DOHH2 (cell line): ENCODE results near the gene LGALS8.

Experiments used
- H3F3A ChIP-seq: fragments of 200-600 bp; sonication (generic), shearing (Covaris generic); 2 replicates; pipeline ENCODE4 v1.6.0; 2016; ENCODE audit warnings: antibody characterized with exemption, mild to moderate bottlenecking; ENCODE audit not compliant: control insufficient read depth, insufficient read depth
- H3K27ac ChIP-seq: fragments of 200-600 bp; sonication (generic); 2 replicates; pipeline ENCODE4 v1.5.1; 2014; ENCODE audit warnings: low read depth, mild to moderate bottlenecking, low read length, moderate library complexity
- H3K27me3 ChIP-seq: fragments of 200-600 bp; sonication (generic); 2 replicates; pipeline ENCODE4 v1.6.1; 2014; ENCODE audit warnings: mild to moderate bottlenecking, low read length, mixed read lengths; ENCODE audit not compliant: control insufficient read depth
- H3K36me3 ChIP-seq: fragments of 200-600 bp; sonication (generic); 2 replicates; pipeline ENCODE4 v1.6.1; 2014; ENCODE audit warnings: mild to moderate bottlenecking, low read length, moderate library complexity, mixed read lengths; ENCODE audit not compliant: control insufficient read depth
- H3K4me1 ChIP-seq: fragments of 200-600 bp; sonication (generic); 2 replicates; pipeline ENCODE4 v1.6.1; 2014; ENCODE audit warnings: mild to moderate bottlenecking, low read length, mixed read lengths; ENCODE audit not compliant: control insufficient read depth
- H3K4me2 ChIP-seq: fragments of 200-600 bp; sonication (generic); 2 replicates; pipeline ENCODE4 v1.6.0; 2014; ENCODE audit warnings: mild to moderate bottlenecking, low read length, moderate library complexity
- H3K4me3 ChIP-seq: fragments of 200-600 bp; sonication (generic); 2 replicates; pipeline ENCODE4 v1.5.1; 2014; ENCODE audit warnings: mild to moderate bottlenecking, low read length, mixed read lengths
- H3K79me2 ChIP-seq: fragments of 200-600 bp; sonication (generic); 2 replicates; pipeline ENCODE4 v1.6.1; 2014; ENCODE audit warnings: mild to moderate bottlenecking, low read length, mixed read lengths; ENCODE audit not compliant: control insufficient read depth
- H3K9me2 ChIP-seq: fragments of 200-600 bp; sonication (generic); replicated peaks from 2 replicates; pipeline ENCODE4 v1.6.1; 2014; ENCODE audit warnings: mild to moderate bottlenecking, low read length, mixed read lengths; ENCODE audit not compliant: control insufficient read depth
- H3K9me3 ChIP-seq: fragments of 200-600 bp; sonication (generic); 2 replicates; pipeline ENCODE4 v1.6.1; 2014; ENCODE audit warnings: antibody characterized with exemption, low read length, mixed read lengths; ENCODE audit not compliant: control insufficient read depth, insufficient read depth
- H4K20me1 ChIP-seq: fragments of 200-600 bp; sonication (generic); 2 replicates; pipeline ENCODE4 v1.6.0; 2014; ENCODE audit warnings: low read depth, mild to moderate bottlenecking, antibody characterized with exemption, low read length, moderate library complexity; ENCODE audit not compliant: control insufficient read depth, insufficient read depth
- CTCF ChIP-seq: fragments of 200-600 bp; sonication (generic); IDR thresholded peaks from one replicate; pipeline ENCODE4 v1.5.1; 2014; ENCODE audit warnings: antibody characterized with exemption, mild to moderate bottlenecking, low read depth, low read length; ENCODE audit not compliant: poor library complexity, severe bottlenecking
- EZH2phosphoT487 ChIP-seq: fragments of 200-600 bp; sonication (generic); IDR thresholded peaks from 2 replicates; pipeline ENCODE4 v1.6.1; 2017; ENCODE audit warnings: borderline replicate concordance, mild to moderate bottlenecking, antibody characterized with exemption, low read length, moderate library complexity, mixed read lengths

The LGALS8 gene

GRCh38 chr1:236541710-236542109 lies 17.9 kb downstream of the LGALS8 start:
- H3K4me1 ChIP-seq = peaks cover 5% of the 10 kb centered on the region; the same call in 1 of the 2 replicates
- no peak for TF ChIP-seq CTCF
- TF ChIP-seq EZH2phosphoT487 = no peak
- H3K27me3 ChIP-seq = no peaks in the 10 kb centered on the region
- no peak overlapping the region for H3K4me2 ChIP-seq
- H3K9me2 ChIP-seq = no peaks in the 10 kb centered on the region
- H3K27ac ChIP-seq = no peak overlapping the region
- peaks cover 52% of the 10 kb centered on the region for H3K36me3 ChIP-seq
- no peaks in the 10 kb centered on the region for H3K9me3 ChIP-seq
- H3F3A ChIP-seq = no peaks in the 10 kb centered on the region
- no peak overlapping the region for H3K4me3 ChIP-seq
- H3K79me2 ChIP-seq = no peaks in the 10 kb centered on the region
- H4K20me1 ChIP-seq = no peaks in the 10 kb centered on the region

DNA sequence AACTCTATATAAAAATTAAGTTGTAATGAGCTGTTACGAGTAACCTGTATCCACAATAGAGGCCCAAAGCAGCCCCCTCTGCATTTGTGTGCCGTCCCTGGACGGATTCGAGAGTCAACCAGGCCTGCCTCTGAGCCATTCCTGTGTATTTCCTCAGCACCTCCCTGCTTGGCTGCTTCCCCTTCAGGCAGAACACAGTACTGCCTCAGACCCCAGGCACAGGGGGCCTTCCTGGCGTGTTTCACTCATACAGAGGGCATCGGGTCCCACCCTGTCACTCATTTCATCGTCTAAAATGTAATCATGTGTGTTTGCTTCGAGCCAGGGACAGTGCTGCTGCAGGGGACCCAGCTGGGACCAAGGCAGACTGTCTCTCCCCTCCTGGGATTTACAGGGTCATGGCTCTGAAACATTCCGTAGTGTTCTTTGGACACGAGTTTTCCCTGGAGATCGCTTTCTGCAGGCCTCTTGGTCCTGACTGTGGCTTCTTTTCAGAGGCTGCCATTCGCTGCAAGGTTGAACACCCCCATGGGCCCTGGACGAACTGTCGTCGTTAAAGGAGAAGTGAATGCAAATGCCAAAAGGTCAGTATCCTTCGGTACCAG lies 19.4 kb downstream of the LGALS8 start:
- H3K36me3 ChIP-seq = peaks cover 67% of the 10 kb centered on the region

GRCh38 chr1:236545621-236546169 lies 21.9 kb downstream of the LGALS8 start:
- TF ChIP-seq CTCF (no peak), EZH2phosphoT487 (no peak)

More for the DNA sequence above, 19.4 kb downstream of the LGALS8 start:
- H3K4me1 ChIP-seq = peaks cover 5% of the 10 kb centered on the region; the same call in 1 of the 2 replicates
- TF ChIP-seq CTCF (no peak), EZH2phosphoT487 (no peak)
- H3K4me2 ChIP-seq = no peak overlapping the region
- H3K27ac ChIP-seq = no peak overlapping the region
- no peaks in the 10 kb centered on the region for H3K9me3 ChIP-seq
- H3K79me2 ChIP-seq = no peaks in the 10 kb centered on the region
- no peaks in the 10 kb centered on the region for H4K20me1 ChIP-seq
- no peak overlapping the region for H3K4me3 ChIP-seq
- no peaks in the 10 kb centered on the region for H3K27me3 ChIP-seq
- H3F3A ChIP-seq = no peaks in the 10 kb centered on the region
- H3K9me2 ChIP-seq = no peaks in the 10 kb centered on the region

More at GRCh38 chr1:236545621-236546169, 21.9 kb downstream of the LGALS8 start:
- Histone ChIP-seq H3K9me2 (no peaks in the 10 kb centered on the region), H3K36me3 (peaks cover 87% of the 10 kb centered on the region), H3K79me2 (no peaks in the 10 kb centered on the region), H3K27me3 (no peaks in the 10 kb centered on the region), H3K9me3 (no peaks in the 10 kb centered on the region), H3K4me3 (no peak overlapping the region), H3K4me1 (peaks cover 5% of the 10 kb centered on the region; the same call in 1 of the 2 replicates), H3K4me2 (no peak overlapping the region), H4K20me1 (no peaks in the 10 kb centered on the region), H3F3A (no peaks in the 10 kb centered on the region), H3K27ac (no peak overlapping the region)
